ENCODE data around the gene CEP126. TPM values are rescaled to one million over a fixed set of nuclear protein-coding genes. Genes with fewer than 3 reads are reported as not detected.

CEP126 gene
- total and polyA plus RNA-seq, 2 experiments from 2014 or later: 1.4 to 2.3 TPM

- Mint-ChIP-seq H3K27ac (no peak overlapping the region), H3K9me3 (no peaks in the 10 kb centered on the region), H3K4me3 (no peak overlapping the region), H3K27me3 (ENCODE audit: insufficient read depth, low read depth, poor library complexity) (no peaks in the 10 kb centered on the region), H3K4me1 (no peaks in the 10 kb centered on the region), H3K36me3 (ENCODE audit: low read depth) (no peaks in the 10 kb centered on the region)
- DNase-seq (ENCODE audit: low spot score) (no peak), ATAC-seq (no peak)
- Histone ChIP-seq H3K4me2 (no peak overlapping the region), H3K36me3 (ENCODE audit: insufficient read depth) (no peaks in the 10 kb centered on the region), H3K9me2 (ENCODE audit: insufficient read depth) (no peaks in the 10 kb centered on the region), H4K20me1 (replicated peaks; ENCODE audit: insufficient read depth) (no peaks in the 10 kb centered on the region), H3K4me3 (no peak overlapping the region), H3K27me3 (ENCODE audit: insufficient read depth) (no peaks in the 10 kb centered on the region), H3K27ac (ENCODE audit: low read depth) (no peak overlapping the region), H3K79me2 (replicated peaks; ENCODE audit: insufficient read depth) (no peaks in the 10 kb centered on the region), H3K4me1 (ENCODE audit: insufficient read depth) (no peaks in the 10 kb centered on the region), H2AFZ (no peak overlapping the region), H3F3A (replicated peaks; ENCODE audit: low read depth) (no peaks in the 10 kb centered on the region)
- TF ChIP-seq EZH2 (IDR thresholded peaks at IDR 0.05; ENCODE audit: low read depth, unreplicated experiment) (no peak), CTCF (conservative IDR thresholded peaks at IDR 0.05; ENCODE audit: low read depth in 2 of 2) (peak in 1 of 2 experiments; percentile 42; a peak in 2 of 4 replicates)
These were observed 59.4 kb downstream of the CEP126 start for GRCh38 chr11:101974255-101974654.

- Histone ChIP-seq H3K79me2 (replicated peaks; ENCODE audit: insufficient read depth) (no peaks in the 10 kb centered on the region), H3K27me3 (ENCODE audit: insufficient read depth) (no peaks in the 10 kb centered on the region), H3F3A (replicated peaks; ENCODE audit: low read depth) (no peaks in the 10 kb centered on the region), H4K20me1 (replicated peaks; ENCODE audit: insufficient read depth) (no peaks in the 10 kb centered on the region), H3K9me2 (ENCODE audit: insufficient read depth) (no peaks in the 10 kb centered on the region), H2AFZ (no peak overlapping the region), H3K4me3 (no peak overlapping the region), H3K4me1 (ENCODE audit: insufficient read depth) (no peaks in the 10 kb centered on the region), H3K4me2 (no peak overlapping the region), H3K36me3 (ENCODE audit: insufficient read depth) (no peaks in the 10 kb centered on the region), H3K27ac (ENCODE audit: low read depth) (no peak overlapping the region)
- no peak overlapping the region for H3K4me3 Mint-ChIP-seq
- no peaks in the 10 kb centered on the region for H3K9me3 Mint-ChIP-seq
- no peaks in the 10 kb centered on the region for H3K36me3 Mint-ChIP-seq (ENCODE audit: low read depth)
- ATAC-seq (no peak), DNase-seq (ENCODE audit: low spot score) (no peak)
- no peaks in the 10 kb centered on the region for H3K27me3 Mint-ChIP-seq (ENCODE audit: insufficient read depth, low read depth, poor library complexity)
- no peak overlapping the region for H3K27ac Mint-ChIP-seq
- no peaks in the 10 kb centered on the region for H3K4me1 Mint-ChIP-seq
- TF ChIP-seq CREB1 (CRISPR knock-in tag; IDR thresholded peaks at IDR 0.05; ENCODE audit: low read depth) (no peak), EZH2 (IDR thresholded peaks at IDR 0.05; ENCODE audit: low read depth, unreplicated experiment) (no peak), ZNF462 (CRISPR knock-in tag; IDR thresholded peaks at IDR 0.05) (no peak), STAT1 (IDR thresholded peaks at IDR 0.05; ENCODE audit: unreplicated experiment) (no peak), CTCF (conservative IDR thresholded peaks at IDR 0.05; ENCODE audit: low read depth in 2 of 2) (no peak), ZNF331 (CRISPR knock-in tag; IDR thresholded peaks at IDR 0.05; ENCODE audit: low read depth) (no peak), POLR2AphosphoS5 (IDR thresholded peaks at IDR 0.05; ENCODE audit: low read depth) (no peak), NANOG (IDR thresholded peaks at IDR 0.05; ENCODE audit: borderline replicate concordance) (no peak), ETS1 (IDR thresholded peaks at IDR 0.05) (no peak), JUNB (IDR thresholded peaks at IDR 0.05; ENCODE audit: unreplicated experiment) (no peak)
These were observed 60.0 kb downstream of the CEP126 start for GRCh38 chr11:101974771-101975170.

Measured in GM23338 (cell line).